Naive thymus-derived CD8-positive, alpha-beta T cell (primary cell): ENCODE results near the gene DENND11. TPM values are rescaled to one million over a fixed set of nuclear protein-coding genes. Genes with fewer than 3 reads are reported as not detected.
"Not testable (repeated sequence)": the region's sequence is repeated elsewhere in the genome, so short reads cannot be mapped to it uniquely, and the experiment has no call there.

Experiments
- ATAC-seq, 2 donors: fragments of 150-1000 bp; cut with Tn5 transposase in 1 of 2; sonication (Bioruptor Pico), chemical (Tn5 transposase) in 1 of 2; 1 replicate in 1 of 2; 2 replicates in 1 of 2; pipeline ENCODE4 v1.10.0; 2021; ENCODE audit warnings: mild to moderate bottlenecking in 2 of 2, moderate library complexity in 2 of 2
- POLR2A ChIA-PET: fragments of 350-600 bp; sonication (Branson Sonifier 250); formaldehyde crosslinking; loops from one replicate; lab custom pipeline; 2021; ENCODE audit warnings: antibody characterized with exemption; lab: Charles Lee
- DNase-seq, 10 donors: peaks; one replicate each; pipeline versions ENCODE4 v3.0.0 to v3.0.0-alpha.2; 2020 to 2022
- H3K27ac Mint-ChIP-seq, 10 donors: one replicate each; pipeline ENCODE4 v1.8.0; 2020 to 2022; ENCODE audit warnings: mild to moderate bottlenecking in 10 of 10, mixed read lengths in 10 of 10, moderate library complexity in 4 of 10, inconsistent platforms in 1 of 10
- H3K27me3 Mint-ChIP-seq, 5 donors: one replicate each; pipeline ENCODE4 v1.8.0; 2021 to 2022; ENCODE audit warnings: mixed read lengths in 5 of 5
- H3K36me3 Mint-ChIP-seq, 3 donors: one replicate each; pipeline ENCODE4 v1.8.0; 2020 to 2022; ENCODE audit warnings: mixed read lengths in 3 of 3, mild to moderate bottlenecking in 2 of 3, inconsistent platforms in 1 of 3
- H3K4me1 Mint-ChIP-seq, 4 donors: one replicate each; pipeline ENCODE4 v1.8.0; 2021 to 2022; ENCODE audit warnings: mixed read lengths in 4 of 4
- H3K4me3 Mint-ChIP-seq, 10 donors: one replicate each; pipeline ENCODE4 v1.8.0; 2020 to 2022; ENCODE audit warnings: mild to moderate bottlenecking in 10 of 10, mixed read lengths in 10 of 10, moderate library complexity in 6 of 10, inconsistent platforms in 1 of 10
- H3K9me3 Mint-ChIP-seq, 9 donors: one replicate each; pipeline ENCODE4 v1.8.0; 2020 to 2022; ENCODE audit warnings: mixed read lengths in 9 of 9, mild to moderate bottlenecking in 3 of 9, inconsistent platforms in 1 of 9, moderate library complexity in 1 of 9
- polyA plus RNA-seq, 3 donors: library from polyadenylated mRNA; unstranded; fragments of 300-500 nt; fragmentation: Illumina TruSeq; gene quantifications; one replicate each; pipeline ENCODE4 v1.2.3, GENCODE V29; 2021
- total RNA-seq, 8 experiments: library from RNA in 2 of 8; stranded (reverse) in 2 of 8; gene quantifications; one replicate each; pipeline ENCODE4 v1.2.3 and lab custom pipeline; 2021 to 2026

Gene DENND11
- total and polyA plus RNA-seq, 5 experiments from 2014 or later: 16.4 to 68.0 (median 30.0) TPM

- POLR2A ChIA-PET: no interaction called here
- no peak overlapping the region for H3K4me3 Mint-ChIP-seq
- H3K27ac Mint-ChIP-seq: no peak overlapping the region
- no peaks in the 10 kb centered on the region for H3K27me3 Mint-ChIP-seq
- H3K36me3 Mint-ChIP-seq: peaks cover 0 to 32% (median 3%) of the 10 kb centered on the region in 3 donors
- H3K9me3 Mint-ChIP-seq: no peaks in the 10 kb centered on the region
- ATAC-seq (no peak), DNase-seq (no peak)
- H3K4me1 Mint-ChIP-seq: peaks cover 40 to 82% (median 65%) of the 10 kb centered on the region in 4 donors
Measured at GRCh38 chr7:141693082-141693481, 8.9 kb downstream of the DENND11 start.

- ATAC-seq (no peak), DNase-seq (no peak)
- Mint-ChIP-seq H3K27me3 (no peaks in the 10 kb centered on the region), H3K4me3 (no peak overlapping the region), H3K9me3 (no peaks in the 10 kb centered on the region), H3K4me1 (peaks cover 33 to 76% (median 57%) of the 10 kb centered on the region in 4 donors), H3K36me3 (peaks cover 0 to 28% (median 3%) of the 10 kb centered on the region in 3 donors), H3K27ac (no peak overlapping the region)
- POLR2A ChIA-PET: interaction anchor here (1.7 kb wide), 1 partner anchor 9 kb away, joined by 6 read pairs; the partner anchor contains the start of gene DENND11
Measured at GRCh38 chr7:141691961-141692360, 10.0 kb downstream of the DENND11 start.

DNA sequence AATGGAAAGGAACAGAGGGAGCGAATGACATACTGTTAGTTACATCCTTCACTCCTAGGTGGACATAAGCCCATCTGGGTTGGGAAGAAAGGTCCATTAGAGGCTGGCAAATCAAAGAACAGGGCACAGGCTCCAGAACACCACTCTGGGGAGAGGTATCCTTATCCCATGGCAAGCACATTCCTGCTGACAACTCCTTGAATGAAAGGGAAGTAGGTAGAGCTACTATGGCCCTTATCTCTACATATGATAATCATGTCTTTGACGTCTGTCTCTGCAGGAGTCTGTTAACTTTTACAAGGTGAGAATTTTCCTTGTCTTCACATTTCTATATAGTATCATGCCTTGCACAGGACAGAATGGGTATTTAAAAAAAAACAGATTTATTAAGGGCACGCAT, 10.4 kb downstream of the DENND11 start:
- DNase-seq: no peak
- Mint-ChIP-seq H3K27me3 (no peaks in the 10 kb centered on the region), H3K4me3 (no peak overlapping the region), H3K36me3 (peaks cover 0 to 26% (median 3%) of the 10 kb centered on the region in 3 donors), H3K4me1 (peaks cover 31 to 75% (median 55%) of the 10 kb centered on the region in 4 donors), H3K9me3 (no peaks in the 10 kb centered on the region), H3K27ac (no peak overlapping the region)
- POLR2A ChIA-PET: interaction anchor here (1.7 kb wide), 1 partner anchor 10 kb away, joined by 6 read pairs; the partner anchor contains the start of gene DENND11
- no peak for ATAC-seq

- ATAC-seq, H3K9me3 Mint-ChIP-seq, H3K27me3 Mint-ChIP-seq, DNase-seq, H3K4me3 Mint-ChIP-seq, POLR2A ChIA-PET: not testable (repeated sequence)
- peaks cover 5 to 28% (median 14%) of the 10 kb centered on the region in 3 donors for H3K36me3 Mint-ChIP-seq
- peak overlapping the region in 3 of 10 donors; percentile 36 to 55 (median 45) for H3K27ac Mint-ChIP-seq
- H3K4me1 Mint-ChIP-seq: peaks cover 19 to 54% (median 38%) of the 10 kb centered on the region in 4 donors
Measured at GRCh38 chr7:141689072-141689825, 12.7 kb downstream of the DENND11 start.

- ATAC-seq (no peak), DNase-seq (no peak)
- POLR2A ChIA-PET: interaction anchor here (1.0 kb wide), 1 partner anchor 13 kb away, joined by 3 read pairs; no protein-coding TSS in a partner anchor
- H3K4me3 Mint-ChIP-seq: no peak overlapping the region
- H3K36me3 Mint-ChIP-seq: peaks cover 5 to 35% (median 14%) of the 10 kb centered on the region in 3 donors
- peaks cover 15 to 47% (median 30%) of the 10 kb centered on the region in 4 donors for H3K4me1 Mint-ChIP-seq
- no peaks in the 10 kb centered on the region for H3K27me3 Mint-ChIP-seq
- H3K9me3 Mint-ChIP-seq: no peaks in the 10 kb centered on the region
- H3K27ac Mint-ChIP-seq: no peak overlapping the region
Measured at GRCh38 chr7:141688043-141688442, 13.9 kb downstream of the DENND11 start.

GRCh38 chr7:141686670-141687069, 15.3 kb downstream of the DENND11 start:
- Mint-ChIP-seq H3K36me3 (peaks cover 5 to 46% (median 17%) of the 10 kb centered on the region in 3 donors), H3K27ac (peak overlapping the region in 4 of 10 donors; percentile 6 to 47 (median 34)), H3K4me3 (no peak overlapping the region), H3K4me1 (peaks cover 6 to 40% (median 24%) of the 10 kb centered on the region in 4 donors), H3K27me3 (no peaks in the 10 kb centered on the region), H3K9me3 (no peaks in the 10 kb centered on the region)
- POLR2A ChIA-PET: no interaction called here
- DNase-seq: no peak
- ATAC-seq: no peak

DNA sequence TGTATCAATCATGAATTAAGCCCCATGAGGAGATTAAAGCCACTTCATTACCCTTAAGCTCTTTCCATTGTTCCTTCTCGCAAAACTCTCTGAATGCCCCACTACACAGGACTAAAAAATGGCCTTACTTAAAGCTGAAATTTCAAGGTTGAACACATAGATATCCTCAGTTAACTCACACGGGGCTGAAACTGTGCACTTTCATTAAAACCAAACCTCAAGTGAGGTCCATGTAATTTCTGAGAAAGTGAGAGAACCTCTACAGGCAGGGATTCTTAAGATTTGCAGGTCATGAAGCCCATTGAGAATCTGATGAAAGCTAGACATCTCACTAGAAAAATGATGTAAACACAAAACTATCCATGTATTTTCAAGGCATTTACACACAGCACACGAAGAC, 15.9 kb downstream of the DENND11 start:
- peak overlapping the region in 5 of 10 donors; percentile 2 to 68 (median 36) for H3K27ac Mint-ChIP-seq
- ATAC-seq (no peak), DNase-seq (no peak)
- no peaks in the 10 kb centered on the region for H3K27me3 Mint-ChIP-seq
- H3K9me3 Mint-ChIP-seq: no peaks in the 10 kb centered on the region
- peaks cover 6 to 38% (median 21%) of the 10 kb centered on the region in 4 donors for H3K4me1 Mint-ChIP-seq
- POLR2A ChIA-PET: no interaction called here
- no peak overlapping the region for H3K4me3 Mint-ChIP-seq
- H3K36me3 Mint-ChIP-seq: peaks cover 5 to 52% (median 22%) of the 10 kb centered on the region in 3 donors

GRCh38 chr7:141685285-141686023, 16.5 kb downstream of the DENND11 start:
- peaks cover 7 to 36% (median 22%) of the 10 kb centered on the region in 4 donors for H3K4me1 Mint-ChIP-seq
- H3K9me3 Mint-ChIP-seq: no peaks in the 10 kb centered on the region
- ATAC-seq (no peak), DNase-seq (no peak)
- POLR2A ChIA-PET: interaction anchor here (1.1 kb wide), 1 partner anchor 15 kb away, joined by 3 read pairs; no protein-coding TSS in a partner anchor
- H3K27me3 Mint-ChIP-seq: no peaks in the 10 kb centered on the region
- H3K36me3 Mint-ChIP-seq: peaks cover 5 to 58% (median 23%) of the 10 kb centered on the region in 3 donors
- no peak overlapping the region for H3K4me3 Mint-ChIP-seq
- peak overlapping the region in 1 of 10 donors; percentile 68 for H3K27ac Mint-ChIP-seq

DNA sequence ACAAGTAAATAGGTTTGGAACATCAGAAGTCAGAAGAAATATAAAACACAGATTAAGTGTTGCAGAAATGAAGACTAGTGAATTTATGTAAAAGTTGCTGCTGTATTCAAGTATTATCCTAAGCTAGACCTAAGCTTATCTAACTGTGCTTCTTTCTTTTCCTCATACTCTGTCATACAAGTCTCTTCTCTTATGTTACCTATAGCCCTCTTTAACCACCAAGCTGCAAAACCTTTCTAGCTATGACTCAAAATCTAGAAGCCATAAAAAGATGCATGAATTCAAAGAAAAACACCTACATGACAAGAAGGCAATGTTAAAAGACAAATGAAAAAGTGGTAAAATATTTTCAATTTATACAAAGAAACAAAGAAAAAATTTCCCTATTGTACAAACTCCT, 23.0 kb downstream of the DENND11 start:
- Mint-ChIP-seq H3K4me1 (peaks cover 0 to 5% (median 3%) of the 10 kb centered on the region in 4 donors), H3K36me3 (peaks cover 0 to 66% (median 15%) of the 10 kb centered on the region in 3 donors), H3K4me3 (no peak overlapping the region), H3K9me3 (no peaks in the 10 kb centered on the region), H3K27ac (peak overlapping the region in 2 of 10 donors; percentile 5 to 11), H3K27me3 (no peaks in the 10 kb centered on the region)
- POLR2A ChIA-PET: no interaction called here
- ATAC-seq (no peak), DNase-seq (no peak)

DNA sequence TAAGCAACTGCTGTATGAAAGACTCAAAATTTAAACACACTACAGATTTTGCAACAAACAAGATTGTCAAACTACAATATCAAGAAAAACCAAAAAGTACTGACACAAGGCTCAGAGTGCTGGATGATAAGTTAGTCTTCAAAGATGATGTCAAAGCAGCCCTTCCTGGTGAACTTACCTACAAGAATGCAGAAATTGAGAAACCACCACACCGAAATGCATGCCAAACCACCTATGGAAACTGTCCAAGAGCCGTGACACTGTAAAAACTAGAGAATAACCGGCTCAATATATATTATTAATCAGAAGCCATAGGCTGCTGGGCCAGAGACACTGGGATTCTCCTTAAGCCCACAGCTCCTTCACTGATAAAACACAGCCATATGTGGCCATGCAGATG, 25.3 kb downstream of the DENND11 start:
- Mint-ChIP-seq H3K27ac (peak overlapping the region in 1 of 10 donors; percentile 55), H3K4me3 (no peak overlapping the region), H3K27me3 (no peaks in the 10 kb centered on the region), H3K9me3 (no peaks in the 10 kb centered on the region), H3K4me1 (peaks cover 0 to 5% (median 3%) of the 10 kb centered on the region in 4 donors), H3K36me3 (peaks cover 0 to 59% (median 19%) of the 10 kb centered on the region in 3 donors)
- DNase-seq (no peak), ATAC-seq (no peak)
- POLR2A ChIA-PET: no interaction called here

DNA sequence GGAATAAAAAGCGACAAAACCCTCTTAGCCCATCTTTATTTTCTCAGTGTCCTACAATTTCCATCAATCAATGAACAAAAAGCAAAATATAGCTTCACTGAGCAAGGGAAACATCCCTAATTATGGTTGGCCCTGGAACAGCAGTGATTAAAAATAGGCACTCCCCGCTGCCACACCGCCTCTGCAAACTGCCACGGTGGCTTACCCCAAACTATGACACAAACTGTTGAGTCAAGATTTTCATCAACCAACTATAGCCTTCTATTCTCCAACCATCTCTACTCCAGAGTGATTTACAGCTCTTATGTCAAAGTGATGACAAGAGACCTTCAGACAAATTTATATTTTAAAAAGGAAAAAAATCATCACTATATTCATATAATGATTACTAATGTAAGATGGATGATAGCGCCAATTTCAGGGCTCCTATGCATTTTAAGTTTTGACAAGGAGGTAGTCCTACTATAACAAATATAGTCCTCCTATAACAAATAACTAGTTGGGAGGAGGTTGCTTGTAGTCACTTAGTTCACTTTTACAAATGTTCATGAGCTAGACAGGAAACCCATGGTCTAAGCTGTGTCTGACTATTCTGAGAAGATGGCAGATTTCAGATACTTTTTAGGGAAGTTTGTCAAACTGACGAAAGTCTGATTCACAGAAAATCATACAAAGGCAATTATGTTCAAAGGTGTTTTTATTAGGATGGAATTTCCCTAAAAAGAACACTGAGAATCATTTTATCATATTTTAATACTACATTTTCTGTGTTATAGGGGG, 26.3 kb downstream of the DENND11 start:
- no peak for ATAC-seq
- peaks cover 0 to 55% (median 13%) of the 10 kb centered on the region in 3 donors for H3K36me3 Mint-ChIP-seq
- POLR2A ChIA-PET: no interaction called here

DNA sequence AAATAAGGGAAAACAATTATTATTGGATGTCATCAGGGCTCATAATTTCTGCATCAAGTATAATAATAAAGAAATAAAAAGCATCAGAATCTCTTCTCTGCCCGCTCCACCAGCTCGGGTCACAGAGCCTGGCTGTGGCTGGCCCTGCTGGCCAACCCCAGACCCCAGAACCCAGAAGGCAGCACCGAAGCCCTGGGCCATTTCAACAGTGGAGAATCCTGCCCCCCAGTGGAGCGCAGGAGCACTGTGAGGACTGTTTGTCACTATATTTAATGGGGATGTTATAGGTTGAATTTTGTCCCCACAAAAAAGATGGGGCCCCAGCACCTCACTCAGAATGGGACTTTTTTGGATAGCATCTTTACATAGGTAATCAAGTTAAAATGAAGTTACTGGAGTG, 27.3 kb downstream of the DENND11 start:
- H3K4me1 Mint-ChIP-seq: peaks cover 0 to 3% (median under 1%) of the 10 kb centered on the region in 4 donors
- no peaks in the 10 kb centered on the region for H3K9me3 Mint-ChIP-seq
- no peak for DNase-seq
- H3K4me3 Mint-ChIP-seq: no peak overlapping the region
- peaks cover 0 to 51% (median 8%) of the 10 kb centered on the region in 3 donors for H3K36me3 Mint-ChIP-seq
- peak overlapping the region in 3 of 10 donors; percentile 51 to 62 (median 62) for H3K27ac Mint-ChIP-seq
- ATAC-seq: peak in 1 of 2 donors; percentile 33
- no peaks in the 10 kb centered on the region for H3K27me3 Mint-ChIP-seq
- POLR2A ChIA-PET: no interaction called here

More for the DNA sequence above, 26.3 kb downstream of the DENND11 start:
- Mint-ChIP-seq H3K4me1 (peaks cover 0 to 4% (median 3%) of the 10 kb centered on the region in 4 donors), H3K9me3 (no peaks in the 10 kb centered on the region), H3K27ac (peak overlapping the region in 3 of 10 donors; percentile 15 to 60 (median 51)), H3K4me3 (no peak overlapping the region), H3K27me3 (no peaks in the 10 kb centered on the region)
- no peak for DNase-seq
